ENCODE measurements around the gene SERPINB7.
"Not testable (repeated sequence)": the region's sequence is repeated elsewhere in the genome, so short reads cannot be mapped to it uniquely, and the experiment has no call there.

The SERPINB7 gene

DNA sequence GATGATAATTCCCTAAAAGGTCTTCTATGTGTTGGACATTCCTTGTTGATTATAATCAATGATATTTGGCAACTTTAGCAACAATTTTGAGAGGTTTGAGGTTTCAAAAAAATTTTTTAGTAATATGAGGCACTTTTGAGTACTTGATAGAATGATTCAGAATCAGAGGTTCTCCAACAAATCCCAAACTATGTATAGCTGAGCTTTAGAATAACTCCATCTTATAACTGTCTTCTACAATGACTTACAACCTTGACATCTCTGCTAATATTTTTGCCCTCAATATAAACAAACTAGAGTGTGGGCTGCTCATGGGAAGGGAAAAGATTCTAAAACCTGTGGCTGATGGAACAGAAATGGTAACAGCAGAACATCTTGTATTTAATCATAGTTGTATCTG is 21.5 kb upstream of the SERPINB7 start:
- H3K27ac ChIP-seq (ENCODE audit: low read depth, low read length), result no peak overlapping the region

DNA sequence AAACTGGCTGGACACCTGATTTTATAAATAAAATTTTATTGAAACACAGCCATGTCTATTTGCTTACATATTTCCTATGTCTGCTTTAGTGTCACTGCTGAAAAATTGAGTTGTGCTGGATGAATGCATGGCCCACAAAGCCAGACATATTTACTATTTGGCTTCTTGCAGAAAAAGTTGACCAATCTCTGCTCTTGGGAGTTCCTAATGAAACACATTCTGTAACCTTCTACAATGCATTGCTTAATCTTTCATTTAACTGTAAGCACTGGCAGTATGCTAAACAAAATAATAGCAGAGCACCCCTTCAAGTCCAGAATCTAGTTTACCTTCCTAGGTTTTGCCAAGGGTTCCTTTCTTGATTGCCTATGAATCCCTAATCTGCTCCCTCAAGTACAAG is 17.7 kb upstream of the SERPINB7 start:
- Histone ChIP-seq H3K9me2 (replicated peaks; ENCODE audit: insufficient read depth, low read length) (no peaks in the 10 kb centered on the region), H3K9me3 (ENCODE audit: insufficient read depth, low read length) (no peaks in the 10 kb centered on the region), H3K79me2 (ENCODE audit: insufficient read depth, low read length) (no peaks in the 10 kb centered on the region), H2AFZ (ENCODE audit: low read depth, low read length, severe bottlenecking) (no peak overlapping the region), H3K27ac (ENCODE audit: low read depth, low read length) (no peak overlapping the region), H3K4me3 (ENCODE audit: insufficient read depth, low read length, poor library complexity, severe bottlenecking) (no peak overlapping the region), H3K27me3 (ENCODE audit: low read length) (no peaks in the 10 kb centered on the region), H3K4me2 (ENCODE audit: low read depth, low read length, poor library complexity, severe bottlenecking) (no peak overlapping the region), H4K20me1 (ENCODE audit: low read depth, low read length) (no peaks in the 10 kb centered on the region), H3K9ac (ENCODE audit: low read length) (no peak overlapping the region), H3K36me3 (ENCODE audit: low read length) (no peaks in the 10 kb centered on the region), H3F3A (ENCODE audit: insufficient read depth) (no peaks in the 10 kb centered on the region)
- TF ChIP-seq EZH2phosphoT487 (conservative IDR thresholded peaks at IDR 0.05; ENCODE audit: low read length), result no peak
- TF ChIP-seq CTCF (IDR thresholded peaks at IDR 0.05; ENCODE audit: insufficient read depth, low read length, poor library complexity, severe bottlenecking), result no peak

More for the DNA sequence above, 21.5 kb upstream of the SERPINB7 start:
- TF ChIP-seq CTCF (IDR thresholded peaks at IDR 0.05; ENCODE audit: insufficient read depth, low read length, poor library complexity, severe bottlenecking) (no peak), EZH2phosphoT487 (conservative IDR thresholded peaks at IDR 0.05; ENCODE audit: low read length) (no peak)
- Histone ChIP-seq H3K9me2 (replicated peaks; ENCODE audit: insufficient read depth, low read length) (no peaks in the 10 kb centered on the region), H2AFZ (ENCODE audit: low read depth, low read length, severe bottlenecking) (no peak overlapping the region), H3K79me2 (ENCODE audit: insufficient read depth, low read length) (no peaks in the 10 kb centered on the region), H3K9ac (ENCODE audit: low read length) (no peak overlapping the region), H4K20me1 (ENCODE audit: low read depth, low read length) (no peaks in the 10 kb centered on the region), H3F3A (ENCODE audit: insufficient read depth) (no peaks in the 10 kb centered on the region), H3K4me3 (ENCODE audit: insufficient read depth, low read length, poor library complexity, severe bottlenecking) (no peak overlapping the region), H3K4me2 (ENCODE audit: low read depth, low read length, poor library complexity, severe bottlenecking) (no peak overlapping the region), H3K27me3 (ENCODE audit: low read length) (no peaks in the 10 kb centered on the region), H3K9me3 (ENCODE audit: insufficient read depth, low read length) (no peaks in the 10 kb centered on the region), H3K36me3 (ENCODE audit: low read length) (no peaks in the 10 kb centered on the region)

- Histone ChIP-seq H3K4me3 (ENCODE audit: insufficient read depth, low read length, poor library complexity, severe bottlenecking) (no peak overlapping the region), H2AFZ (ENCODE audit: low read depth, low read length, severe bottlenecking) (no peak overlapping the region), H3K79me2 (ENCODE audit: insufficient read depth, low read length) (no peaks in the 10 kb centered on the region), H3K9me3 (ENCODE audit: insufficient read depth, low read length) (no peaks in the 10 kb centered on the region), H3K9ac (ENCODE audit: low read length) (no peak overlapping the region), H3K36me3 (ENCODE audit: low read length) (no peaks in the 10 kb centered on the region), H3K9me2 (replicated peaks; ENCODE audit: insufficient read depth, low read length) (no peaks in the 10 kb centered on the region), H3F3A (ENCODE audit: insufficient read depth) (no peaks in the 10 kb centered on the region), H4K20me1 (ENCODE audit: low read depth, low read length) (no peaks in the 10 kb centered on the region), H3K27me3 (ENCODE audit: low read length) (no peaks in the 10 kb centered on the region), H3K4me2 (ENCODE audit: low read depth, low read length, poor library complexity, severe bottlenecking) (no peak overlapping the region), H3K27ac (ENCODE audit: low read depth, low read length) (no peak overlapping the region)
- no peak for TF ChIP-seq CTCF (IDR thresholded peaks at IDR 0.05; ENCODE audit: insufficient read depth, low read length, poor library complexity, severe bottlenecking)
- TF ChIP-seq EZH2phosphoT487 (conservative IDR thresholded peaks at IDR 0.05; ENCODE audit: low read length), result no peak
These were observed 16.5 kb upstream of the SERPINB7 start for GRCh38 chr18:63758615-63759240.

GRCh38 chr18:63759786-63760185 is 15.4 kb upstream of the SERPINB7 start:
- H3K27me3 ChIP-seq (ENCODE audit: low read length); H3K9ac ChIP-seq (ENCODE audit: low read length); H3K9me3 ChIP-seq (ENCODE audit: insufficient read depth, low read length); H3K4me3 ChIP-seq (ENCODE audit: insufficient read depth, low read length, poor library complexity, severe bottlenecking); H3K27ac ChIP-seq (ENCODE audit: low read depth, low read length); H4K20me1 ChIP-seq (ENCODE audit: low read depth, low read length); H3K79me2 ChIP-seq (ENCODE audit: insufficient read depth, low read length); H3K36me3 ChIP-seq (ENCODE audit: low read length); H3K9me2 ChIP-seq (replicated peaks; ENCODE audit: insufficient read depth, low read length); H3F3A ChIP-seq (ENCODE audit: insufficient read depth); H3K4me2 ChIP-seq (ENCODE audit: low read depth, low read length, poor library complexity, severe bottlenecking); H2AFZ ChIP-seq (ENCODE audit: low read depth, low read length, severe bottlenecking): not testable (repeated sequence)
